ENCODE results near the gene NUP210.

Gene NUP210

DNA sequence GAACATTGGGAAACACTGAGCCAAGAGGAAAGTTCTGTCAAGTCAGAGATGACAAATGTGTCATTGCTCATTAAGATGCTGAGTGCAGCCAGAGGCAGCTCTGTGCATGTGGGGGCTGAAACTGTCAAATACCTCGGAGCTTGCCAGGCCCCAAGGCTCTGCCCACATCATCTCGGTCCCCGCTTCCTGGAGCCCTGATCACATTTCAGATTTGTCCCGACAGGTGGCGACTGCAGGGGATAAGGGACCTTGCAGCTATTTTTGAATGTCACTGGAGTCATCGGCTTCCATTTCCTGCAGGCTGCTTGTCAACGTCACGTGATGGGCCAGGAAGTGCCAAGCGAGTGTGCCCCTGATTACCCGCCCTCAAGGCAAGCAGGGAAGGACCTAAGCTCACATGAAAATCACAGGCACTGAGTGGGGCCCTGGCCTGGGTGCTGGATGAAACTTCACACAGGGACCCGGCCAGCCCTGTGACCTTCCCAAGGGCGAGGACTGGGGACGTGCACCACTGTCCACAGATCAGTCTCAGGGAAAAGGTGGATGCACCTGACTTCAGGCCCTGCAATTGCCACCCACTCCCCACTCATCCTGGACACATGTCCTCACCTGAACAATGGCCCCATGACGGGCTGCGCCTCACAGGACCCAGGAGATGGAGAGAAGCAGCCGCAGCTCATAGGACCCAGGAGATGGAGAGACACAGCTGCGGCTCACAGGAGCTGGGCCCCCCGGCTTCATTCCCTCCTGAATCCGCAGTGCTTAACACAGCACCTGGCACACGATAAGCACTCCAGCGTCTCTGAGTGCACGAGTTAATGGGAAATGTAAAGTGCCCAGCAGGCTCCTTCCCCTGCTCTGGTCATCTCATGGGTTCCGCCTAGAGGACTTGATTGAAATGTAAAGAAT, 73.4 kb downstream of the NUP210 start:
- DNase-seq, result peak; percentile 71

- DNase-seq, result no peak
These were observed 74.3 kb downstream of the NUP210 start for GRCh38 chr3:13345772-13346171.

DNA sequence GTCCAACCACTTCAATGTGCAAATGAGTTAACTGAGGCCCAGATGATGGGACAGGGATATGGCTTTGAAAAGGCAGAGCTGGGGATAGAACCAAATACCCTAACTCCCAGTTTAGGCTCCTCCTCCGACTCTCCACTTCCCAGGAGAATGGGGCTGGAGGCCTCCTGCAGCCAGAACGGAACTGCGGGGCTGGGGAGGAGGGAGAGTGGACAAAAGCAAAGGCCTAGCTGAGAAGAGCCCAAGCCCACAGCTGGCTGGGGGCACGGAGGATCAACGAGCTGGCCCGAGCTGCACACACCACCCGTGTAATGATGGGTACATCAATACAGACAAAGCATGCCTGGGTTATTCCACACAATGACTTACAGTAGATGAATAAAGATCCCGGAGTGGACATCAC, 74.8 kb downstream of the NUP210 start:
- DNase-seq, result no peak

DNA sequence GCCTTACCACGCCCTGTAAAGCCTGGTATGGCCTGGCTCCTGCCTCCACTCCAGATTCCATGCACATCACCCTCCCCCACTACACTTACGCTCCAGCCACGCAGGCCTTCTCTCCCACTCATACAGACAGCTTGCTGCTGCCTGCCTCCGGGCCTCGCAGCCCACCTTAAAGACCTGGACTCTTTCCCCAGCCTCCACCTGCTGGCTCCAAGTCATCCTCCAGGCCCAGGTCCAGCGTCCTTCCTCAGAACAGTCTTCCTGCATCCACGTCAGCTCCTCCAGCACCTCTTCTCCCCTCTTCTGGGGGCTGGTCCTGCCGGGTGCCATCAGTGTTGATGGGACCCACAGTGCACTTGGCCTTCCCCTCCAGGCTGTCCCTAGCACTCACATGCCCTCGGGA, 75.5 kb downstream of the NUP210 start:
- DNase-seq, result no peak

- no peak for DNase-seq
These were observed 76.5 kb downstream of the NUP210 start for GRCh38 chr3:13343601-13344000.

DNA sequence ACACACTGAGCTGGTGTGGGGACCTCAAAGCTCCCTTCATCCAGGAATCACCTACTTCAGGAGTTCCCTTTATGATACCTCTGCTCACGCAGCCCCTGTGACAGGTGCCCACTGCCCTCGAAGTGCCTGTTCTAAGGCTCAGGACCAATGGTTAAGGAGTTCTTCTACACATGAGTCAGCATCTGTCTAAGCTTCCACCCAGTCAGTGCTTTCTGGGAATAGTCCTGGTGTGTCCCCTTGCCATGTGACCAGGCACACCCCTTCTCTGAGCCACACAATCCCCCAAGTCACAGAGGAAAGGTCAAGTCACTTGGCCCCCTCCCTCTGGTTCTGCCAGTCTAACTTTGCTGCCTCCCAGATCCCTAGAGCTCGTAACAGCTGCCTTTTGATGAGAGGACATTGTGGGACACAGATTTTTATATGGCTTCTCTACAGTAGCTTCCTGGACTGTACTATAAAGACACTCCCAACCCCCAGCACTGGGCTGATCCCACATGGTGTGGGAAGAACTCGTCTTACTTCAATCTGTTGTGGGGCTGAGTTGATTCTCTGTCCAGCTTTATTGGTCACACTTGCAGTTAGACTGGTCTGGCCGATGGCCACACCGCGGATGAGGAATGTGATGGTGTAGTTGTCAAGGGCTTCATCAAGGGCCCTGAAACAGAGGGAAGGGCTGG, 78.8 kb downstream of the NUP210 start:
- no peak for DNase-seq

GRCh38 chr3:13339833-13340232, 80.3 kb downstream of the NUP210 start:
- no peak for DNase-seq

DNA sequence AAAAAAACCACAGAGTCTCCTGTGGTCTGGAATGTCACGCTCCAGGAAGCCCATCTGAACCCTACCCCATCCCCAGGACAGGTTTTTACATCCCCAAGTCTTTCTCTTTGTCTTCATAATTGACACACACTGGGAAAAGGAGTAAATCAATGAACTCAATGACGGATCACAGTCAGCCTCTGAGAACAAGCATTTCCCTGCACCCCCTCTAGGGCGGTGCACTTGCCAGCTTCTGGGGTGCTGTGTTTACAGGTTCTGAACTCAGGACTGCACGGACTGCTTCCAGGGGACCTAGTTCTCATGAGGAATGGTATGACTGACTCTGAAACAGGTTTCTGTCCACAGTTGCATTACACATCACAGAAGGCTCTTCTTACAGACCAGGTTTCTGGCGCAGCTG, 81.1 kb downstream of the NUP210 start:
- no peak for DNase-seq

GRCh38 chr3:13338231-13338630, 81.9 kb downstream of the NUP210 start:
- DNase-seq, result no peak

- no peak for DNase-seq
These were observed 83.5 kb downstream of the NUP210 start for GRCh38 chr3:13336592-13336991.

DNA sequence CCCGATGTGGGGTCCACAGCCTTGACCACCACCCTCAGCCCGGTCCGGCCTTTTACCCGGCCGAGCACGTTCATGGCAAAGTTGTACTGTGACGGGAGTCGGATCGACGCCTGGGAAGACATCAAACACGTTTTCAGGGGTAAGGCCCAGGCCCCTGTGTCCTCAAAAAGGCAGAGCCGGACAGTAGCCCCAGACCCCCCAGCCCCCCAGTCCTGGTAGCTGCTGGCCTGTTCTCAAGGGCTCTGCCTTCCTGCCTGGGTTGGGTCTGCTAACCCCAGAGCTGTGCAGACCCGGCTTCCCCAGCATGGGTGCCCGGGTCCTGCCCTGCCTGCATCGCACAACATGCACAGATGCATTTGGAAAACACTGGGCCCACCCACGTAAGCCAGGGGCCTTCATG, 84.6 kb downstream of the NUP210 start:
- DNase-seq, result no peak

DNA sequence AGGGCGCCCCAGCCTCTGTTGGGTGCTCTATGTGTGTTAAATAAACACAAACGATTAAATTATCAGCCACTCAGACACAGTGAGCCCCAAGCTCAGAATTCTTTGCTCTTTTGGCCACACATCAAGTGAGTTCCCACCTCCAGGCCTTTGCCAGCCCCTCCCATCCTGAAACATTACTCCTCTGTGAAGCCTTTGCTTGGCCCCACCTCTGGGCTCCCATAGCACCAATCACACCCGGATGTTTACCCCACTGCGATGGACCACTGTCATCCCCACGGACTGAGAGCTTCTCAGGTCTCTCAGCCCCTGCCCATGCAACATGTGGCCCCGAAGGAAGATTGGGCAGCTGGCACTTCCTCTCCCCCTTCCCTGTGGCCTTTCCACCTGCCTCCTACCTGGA, 85.1 kb downstream of the NUP210 start:
- no peak for DNase-seq

GRCh38 chr3:13333236-13333897, 86.8 kb downstream of the NUP210 start:
- no peak for DNase-seq

DNA sequence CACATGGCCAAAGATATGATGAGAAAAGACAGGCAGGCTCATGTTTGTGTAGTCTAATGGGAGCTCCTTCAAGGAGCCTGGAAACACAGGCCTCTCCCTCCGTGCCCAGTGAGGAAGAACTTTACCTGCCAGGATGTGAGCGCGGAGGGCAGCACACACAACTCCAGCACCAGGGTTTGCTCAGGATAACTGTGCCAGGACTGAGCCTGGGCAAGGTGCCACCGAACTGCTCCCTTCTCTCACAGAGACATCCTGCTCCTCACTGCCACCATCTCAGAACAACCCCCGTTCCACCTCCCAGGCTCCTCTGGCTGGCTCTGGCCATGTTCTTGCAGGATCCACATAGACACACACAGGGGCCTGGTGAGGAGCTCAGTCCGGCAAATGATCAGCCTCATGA, 87.4 kb downstream of the NUP210 start:
- no peak for DNase-seq

- DNase-seq, result no peak
These were observed 88.0 kb downstream of the NUP210 start for GRCh38 chr3:13332158-13332557.

GRCh38 chr3:13329746-13330145, 90.4 kb downstream of the NUP210 start:
- DNase-seq, result no peak

GRCh38 chr3:13325892-13326443, 94.2 kb downstream of the NUP210 start:
- DNase-seq, result no peak

DNA sequence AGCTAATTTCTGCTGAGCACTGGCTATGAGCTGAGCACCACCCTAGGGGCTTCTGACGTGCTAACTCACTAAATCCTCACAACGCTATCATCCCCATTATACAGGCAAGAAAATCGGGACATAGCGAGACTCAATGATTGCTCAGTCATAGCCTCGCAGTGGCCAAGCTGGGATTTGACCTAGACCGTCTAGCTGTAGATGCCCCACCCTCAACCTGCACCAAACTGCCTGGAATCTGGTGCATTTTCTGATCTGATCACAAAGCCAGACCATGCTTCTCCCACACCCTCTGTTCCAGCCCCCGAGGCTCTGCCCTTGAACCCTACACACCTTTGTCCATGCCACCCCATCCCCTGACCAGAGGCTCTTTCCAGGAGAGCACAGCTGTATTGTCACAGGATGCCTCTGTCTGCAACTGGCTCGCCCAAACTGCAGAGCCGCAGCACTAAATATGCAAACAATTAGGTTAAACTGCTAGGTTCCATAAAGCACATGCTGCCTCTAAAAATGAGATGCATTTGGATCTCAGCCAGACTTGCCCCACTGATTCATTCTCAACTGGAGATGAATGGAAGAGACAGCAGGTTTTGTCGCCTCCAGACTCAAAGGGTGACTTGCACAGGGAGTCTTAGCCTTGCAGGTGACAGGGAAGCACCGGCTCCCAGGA, 95.2 kb downstream of the NUP210 start:
- no peak for DNase-seq

- DNase-seq, result no peak
These were observed 96.3 kb downstream of the NUP210 start for GRCh38 chr3:13323822-13324221.

- DNase-seq, result no peak
These were observed 97.8 kb downstream of the NUP210 start for GRCh38 chr3:13322324-13322723.

DNA sequence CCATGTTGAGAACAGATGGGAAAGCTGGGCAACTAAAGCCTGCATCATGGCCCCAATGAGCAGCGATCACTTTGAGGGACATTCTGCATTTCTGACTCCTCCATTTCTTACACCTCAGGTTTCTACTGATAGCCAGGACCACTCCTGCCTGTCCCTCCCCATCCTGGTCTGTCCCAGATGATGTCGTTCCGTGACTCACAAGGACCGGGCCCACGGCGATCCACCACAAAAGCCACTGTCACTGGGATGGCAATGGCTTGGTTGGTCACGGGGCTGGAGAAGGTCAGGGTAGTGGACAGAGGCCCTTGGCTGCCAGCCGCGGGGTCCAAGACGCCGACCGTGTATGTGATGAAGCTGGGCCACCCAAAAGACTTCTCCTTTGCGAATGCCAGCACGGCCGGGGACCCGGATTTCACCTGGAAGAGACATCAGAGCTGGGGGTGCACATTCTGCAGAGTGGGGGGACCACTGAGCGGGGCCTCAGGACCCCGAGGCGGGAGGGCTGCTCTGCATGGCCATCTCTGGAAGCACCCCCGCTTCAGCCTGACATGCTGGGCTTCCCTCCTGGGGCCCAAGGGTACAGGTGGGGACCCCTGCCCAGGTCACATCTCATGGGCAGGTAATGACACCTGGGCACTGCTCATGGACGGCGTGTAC, 100.4 kb downstream of the NUP210 start:
- no peak for DNase-seq

Measured in effector CD4-positive, alpha-beta T cell (primary cell).